GM18498 (cell line): Measurements from ENCODE around the gene CENPU.
"Not testable (repeated sequence)": the region's sequence is repeated elsewhere in the genome, so short reads cannot be mapped to it uniquely, and the experiment has no call there.

Experiments
- ATAC-seq: cut with Tn5 transposase; IDR thresholded peaks from one replicate; pipeline ENCODE4 v1.9.1; 2021; ENCODE audit warnings: mild to moderate bottlenecking, moderate library complexity; ENCODE audit not compliant: unreplicated experiment

Gene CENPU

DNA sequence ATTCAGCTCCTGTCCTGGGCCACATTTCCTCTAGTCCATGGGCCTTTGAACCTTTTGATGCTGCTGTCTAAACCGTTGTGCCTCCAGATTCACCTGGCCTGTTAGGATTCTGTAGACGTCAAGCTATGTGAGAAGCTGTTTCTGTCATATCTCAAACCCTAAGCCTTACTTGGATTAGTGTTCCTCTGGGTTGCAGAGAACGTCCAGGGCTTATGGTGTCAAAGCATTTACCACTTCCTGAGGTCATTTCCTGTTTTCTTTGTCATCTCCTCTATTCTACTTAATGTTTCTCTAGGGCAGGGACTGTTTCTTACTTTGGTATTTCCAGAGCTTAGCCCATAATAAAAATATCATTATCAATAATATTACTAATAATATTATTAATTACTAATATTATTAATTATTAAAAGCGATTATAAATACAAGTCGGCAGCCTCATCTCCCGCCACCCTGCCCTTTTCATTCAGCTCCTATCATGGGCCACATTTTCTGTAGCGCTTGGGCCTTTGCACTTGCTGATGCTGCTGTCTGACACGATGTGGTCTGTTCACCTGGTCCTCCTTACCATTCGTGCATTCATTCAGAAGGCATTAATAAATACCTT, 65.3 kb downstream of the CENPU start:
- ATAC-seq: no peak

DNA sequence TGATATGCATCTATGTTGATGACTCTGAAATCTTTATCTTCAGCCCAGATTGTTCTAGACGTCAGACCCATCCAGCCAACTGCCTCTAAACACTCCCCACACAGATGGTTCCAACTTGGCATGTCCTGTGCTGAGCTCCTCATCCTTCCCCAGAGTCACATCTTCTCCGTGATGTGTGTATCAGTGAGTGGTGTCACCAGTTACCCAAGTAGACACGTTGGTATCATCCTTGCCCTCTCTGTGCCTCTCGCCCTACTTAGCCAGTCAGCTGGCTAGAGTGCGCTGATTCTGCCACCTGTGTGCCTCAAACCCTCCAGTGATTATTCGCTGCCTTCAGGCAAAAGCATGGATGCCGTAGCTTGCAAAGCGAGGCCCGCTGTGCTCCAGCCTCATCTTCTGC, 65.8 kb downstream of the CENPU start:
- ATAC-seq: no peak

DNA sequence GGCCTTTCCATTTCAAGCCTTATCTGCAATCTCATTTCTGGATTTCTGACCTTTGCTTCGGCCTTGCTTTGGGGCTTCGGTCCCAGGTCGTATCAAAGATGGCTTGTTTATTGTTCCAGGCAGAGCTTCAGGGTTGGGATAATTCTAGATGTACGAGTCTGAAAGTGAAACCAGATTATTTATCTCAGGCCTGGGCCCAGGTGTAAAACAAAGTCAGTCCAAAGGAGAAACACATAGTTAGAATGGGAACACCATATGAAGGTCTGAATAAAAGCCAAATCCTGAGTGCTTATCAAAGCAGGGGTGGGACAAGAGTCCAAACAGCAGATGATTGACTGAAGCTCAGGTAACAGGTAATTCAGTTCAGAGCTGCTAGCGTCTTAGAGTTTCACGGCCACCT, 67.2 kb downstream of the CENPU start:
- ATAC-seq: no peak

DNA sequence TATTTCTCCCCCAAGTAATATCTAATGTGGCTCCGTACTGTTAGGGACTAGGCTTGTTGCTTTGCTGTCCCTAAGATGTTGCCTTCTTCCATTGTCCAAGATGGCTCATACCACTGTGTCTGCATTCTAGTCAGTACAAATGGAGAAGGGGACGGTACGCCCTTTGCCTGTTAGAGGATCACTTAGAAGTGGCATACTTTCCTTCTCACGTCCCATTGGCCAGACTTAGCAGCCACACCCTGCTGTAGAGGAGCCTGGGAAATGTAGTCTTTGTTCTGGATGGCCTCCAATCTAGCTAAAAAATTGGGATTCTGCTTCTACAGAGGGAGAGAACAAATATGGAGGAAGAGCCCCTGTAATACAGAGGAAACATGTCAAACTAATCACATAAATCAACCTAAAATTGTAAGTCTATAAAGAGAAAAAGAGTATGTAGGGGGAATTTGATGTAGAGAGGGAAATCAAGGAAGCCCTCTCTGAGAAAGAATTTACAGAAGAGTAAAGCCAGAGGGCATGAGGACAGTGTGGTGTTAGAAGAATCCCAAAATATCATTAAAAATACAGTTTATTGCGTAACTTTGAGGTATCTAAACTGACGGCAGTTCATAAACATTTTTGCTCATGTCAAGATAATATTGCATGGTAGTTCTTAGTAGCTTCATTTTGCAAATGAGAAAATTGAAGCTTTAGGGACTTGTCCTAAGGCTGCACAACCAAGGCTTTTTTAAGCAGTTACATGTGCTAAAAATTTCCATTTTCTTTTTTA, 69.3 kb downstream of the CENPU start:
- ATAC-seq: no peak

DNA sequence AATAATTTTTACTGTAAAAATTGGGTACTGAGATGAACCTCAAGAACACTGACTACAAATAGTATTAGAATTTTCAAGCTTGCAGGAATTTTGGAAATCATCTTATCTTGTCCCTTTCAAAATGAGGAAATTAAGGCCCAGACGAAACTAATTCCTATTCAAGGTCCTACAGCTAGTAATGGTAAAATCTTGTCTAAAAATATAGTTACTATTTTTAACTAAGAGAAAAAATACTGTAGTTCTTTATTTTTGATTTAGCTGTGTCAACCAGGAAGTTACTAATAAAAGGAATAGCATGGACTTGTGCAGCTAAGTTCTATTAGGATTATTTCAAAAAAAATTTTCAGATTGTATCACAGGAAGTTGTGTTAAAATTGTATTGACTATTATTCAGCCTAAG, 71.7 kb downstream of the CENPU start:
- ATAC-seq: no peak

DNA sequence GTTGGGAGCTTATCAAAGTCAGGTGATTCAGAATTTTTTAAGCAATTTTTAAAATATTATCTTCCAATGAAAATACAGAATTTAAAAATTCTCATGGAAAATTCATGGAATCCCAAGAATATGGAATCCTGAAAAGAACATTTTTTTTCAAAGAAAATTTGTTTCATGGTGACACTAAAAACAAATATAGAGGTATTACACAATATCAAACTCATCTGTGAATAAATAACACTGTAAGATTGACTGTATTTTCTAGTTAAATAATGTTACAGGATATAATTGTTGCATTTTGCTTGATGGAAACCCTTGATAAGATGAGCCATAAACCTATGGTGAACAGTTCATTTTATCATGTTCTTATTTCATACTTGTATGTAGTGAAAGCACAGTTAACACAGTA, 72.9 kb downstream of the CENPU start:
- ATAC-seq: no peak

DNA sequence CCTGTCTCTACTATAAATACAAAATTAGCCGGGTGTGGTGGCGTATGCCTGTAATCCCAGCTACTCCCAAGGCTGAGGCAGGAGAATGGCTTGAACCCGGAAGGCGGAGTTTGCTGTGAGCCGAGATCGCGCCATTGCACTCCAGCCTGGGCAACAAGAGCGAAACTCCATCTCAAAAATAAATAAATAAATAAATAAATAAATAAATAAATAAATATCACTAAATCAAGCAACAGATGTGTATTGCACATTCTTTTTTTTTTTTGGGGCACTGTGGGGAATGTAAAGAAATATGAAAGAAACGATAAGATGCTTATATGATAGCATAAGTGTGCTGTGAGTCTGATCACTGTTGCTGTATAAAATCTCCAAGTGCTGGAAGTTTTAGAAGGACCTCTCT, 76.1 kb downstream of the CENPU start:
- not testable (repeated sequence) for ATAC-seq

DNA sequence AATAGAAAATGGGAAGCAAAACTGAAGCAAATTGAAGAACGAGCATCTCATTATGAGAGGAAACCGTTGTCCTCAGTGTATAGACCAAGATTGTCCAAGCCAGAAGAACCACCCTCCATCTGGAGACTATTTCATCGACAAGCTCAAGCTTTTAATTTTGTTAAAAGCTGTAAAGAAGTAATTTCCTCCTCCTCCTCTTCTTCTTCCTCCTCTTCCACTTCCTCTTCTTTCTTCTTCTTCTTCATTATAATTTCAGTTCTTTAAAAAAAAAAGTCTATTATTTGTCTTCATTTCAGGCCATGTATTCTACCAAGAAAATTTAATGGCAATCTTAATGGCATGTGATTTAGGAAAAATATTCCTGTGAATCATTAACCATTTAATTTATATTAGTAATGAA, 76.8 kb downstream of the CENPU start:
- no peak for ATAC-seq

DNA sequence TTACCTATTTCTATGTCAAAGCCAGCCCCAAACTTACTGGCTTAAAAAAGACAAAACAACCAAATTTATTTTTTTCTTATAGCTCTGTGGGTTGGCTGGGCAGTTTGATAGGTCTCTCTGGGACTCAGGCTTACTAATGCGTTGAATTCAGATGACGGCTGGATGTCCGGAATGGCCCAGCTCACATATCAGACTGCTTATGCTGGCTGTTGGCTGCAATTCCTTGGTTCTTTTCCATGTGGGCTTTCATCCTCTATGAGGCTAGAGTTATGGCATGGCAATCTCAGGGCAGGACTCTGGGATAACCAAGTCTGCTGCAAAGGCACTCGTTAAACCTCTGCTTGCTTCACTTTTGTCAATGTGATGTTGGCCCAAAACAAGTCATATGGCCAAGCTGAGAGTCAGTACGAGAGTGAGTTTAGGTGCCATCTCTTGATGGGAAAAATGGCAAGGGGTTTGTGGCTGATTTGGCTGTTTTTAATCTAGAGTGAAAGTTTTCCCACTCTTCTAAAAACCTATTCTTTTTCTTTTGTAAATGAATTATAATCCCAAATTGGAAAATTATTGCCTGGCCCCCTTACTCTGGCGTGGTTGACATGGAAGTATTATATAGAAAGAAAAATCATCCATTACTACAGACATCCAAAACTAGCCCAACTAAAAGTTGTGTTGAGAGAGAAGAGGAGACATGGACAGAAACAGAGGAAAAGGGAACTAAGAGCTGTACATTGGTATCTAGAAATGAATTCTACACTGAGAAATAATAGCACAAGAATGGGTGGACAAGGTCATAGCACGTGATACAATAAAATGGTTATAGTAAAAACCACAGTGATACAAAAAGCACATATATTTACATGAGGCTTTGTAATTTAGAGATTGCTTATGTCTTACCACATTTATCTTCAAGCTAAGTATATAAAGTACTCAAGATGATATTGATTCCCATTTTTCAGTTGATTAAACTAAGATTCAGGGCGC, 77.7 kb downstream of the CENPU start:
- ATAC-seq: no peak

DNA sequence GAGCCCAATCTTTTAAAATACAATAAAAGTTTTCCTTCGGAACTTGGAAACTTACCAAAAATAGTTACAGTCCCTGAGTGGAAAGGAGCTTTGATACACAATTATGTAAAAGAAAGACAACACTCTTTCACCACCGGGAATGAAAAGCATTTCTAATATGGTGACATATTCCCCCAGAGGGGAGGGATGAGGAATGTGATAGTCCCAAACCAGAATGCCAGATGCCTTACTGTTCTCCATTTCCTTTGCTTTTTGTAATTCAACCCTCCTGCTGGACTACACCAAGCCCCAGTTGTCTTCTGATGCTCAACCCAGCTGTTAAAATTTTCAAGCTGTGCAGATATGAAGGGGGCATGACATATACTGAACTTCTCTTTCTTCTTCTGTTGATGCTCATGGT, 80.2 kb downstream of the CENPU start:
- ATAC-seq: no peak

DNA sequence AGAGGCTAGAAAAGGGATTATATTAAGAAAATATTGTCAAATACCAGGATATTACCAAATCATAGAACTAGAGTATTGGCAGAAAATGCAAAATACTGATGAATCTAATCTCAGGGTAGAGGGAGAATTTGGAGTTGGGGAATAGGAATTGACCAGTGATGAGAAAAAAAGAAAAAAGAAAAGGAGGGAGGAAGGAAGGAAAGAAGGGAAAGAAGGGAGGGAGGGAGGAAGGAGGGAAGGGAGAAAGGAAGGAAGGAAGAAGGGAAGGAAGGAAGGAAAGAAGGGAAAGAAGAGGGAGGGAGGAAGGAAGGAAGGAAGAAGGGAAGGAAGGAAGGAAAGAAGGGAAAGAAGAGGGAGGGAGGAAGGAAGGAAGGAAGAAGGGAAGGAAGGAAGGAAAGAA, 81.2 kb downstream of the CENPU start:
- not testable (repeated sequence) for ATAC-seq

DNA sequence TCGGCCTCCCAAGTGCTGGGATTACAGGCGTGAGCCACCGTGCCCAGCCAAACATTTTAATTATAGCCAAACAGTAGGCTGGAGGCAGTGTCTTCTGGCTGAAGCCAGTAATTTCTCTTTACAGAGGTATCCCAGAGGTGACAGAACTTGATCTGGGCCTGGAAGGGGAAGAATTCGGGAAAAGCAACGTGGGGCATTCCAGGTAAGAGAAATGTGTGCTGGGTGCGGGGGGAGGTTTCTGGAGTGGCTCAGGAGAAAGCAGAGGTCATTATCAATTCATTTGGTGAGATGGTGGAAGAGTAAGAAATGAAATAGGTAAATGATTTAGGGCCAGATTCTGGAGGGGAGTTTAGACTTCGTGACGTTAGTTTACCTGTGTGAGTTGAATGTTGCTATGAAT, 82.0 kb downstream of the CENPU start:
- no peak for ATAC-seq

DNA sequence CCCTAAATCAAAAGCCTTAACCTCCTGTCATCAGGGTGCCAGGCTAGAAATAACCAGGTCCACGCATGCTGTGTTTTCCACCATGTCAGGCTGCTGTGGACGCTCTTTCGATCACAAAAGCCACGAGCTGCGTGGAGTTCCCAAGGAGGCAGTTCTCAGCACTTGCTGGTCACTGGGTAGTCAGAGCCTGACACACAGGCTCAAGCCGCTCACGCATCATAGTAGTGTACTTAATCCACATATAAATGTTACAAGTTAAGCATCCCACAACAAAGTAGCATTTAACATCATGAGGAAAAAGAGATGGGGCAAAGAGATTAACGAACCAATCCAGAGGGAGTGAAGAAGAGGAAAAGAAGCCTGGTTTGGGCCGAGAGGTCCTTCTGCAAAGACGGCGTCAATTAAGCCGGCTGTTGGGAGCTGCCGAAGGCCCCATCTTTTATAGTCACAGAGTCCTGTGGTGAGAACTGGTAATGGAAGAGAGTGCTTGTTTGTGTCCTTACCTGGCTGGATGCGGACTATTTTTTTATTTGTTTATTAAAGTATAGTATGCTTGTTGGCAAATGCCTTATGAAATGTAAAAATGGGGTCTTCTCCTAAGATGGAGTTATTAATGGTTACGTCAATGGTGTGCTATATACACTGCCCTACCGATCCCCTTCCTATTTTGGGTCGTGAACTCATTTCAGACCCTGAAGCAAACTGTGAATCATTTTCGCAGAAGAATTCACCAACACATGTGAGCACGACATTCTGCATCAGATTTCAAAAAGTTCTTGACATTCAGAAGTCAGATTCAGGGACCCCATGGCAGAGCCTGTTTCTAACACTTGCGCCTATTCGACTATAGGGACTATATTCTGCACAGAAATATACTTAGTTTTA, 83.7 kb downstream of the CENPU start:
- peak; percentile 16 for ATAC-seq

DNA sequence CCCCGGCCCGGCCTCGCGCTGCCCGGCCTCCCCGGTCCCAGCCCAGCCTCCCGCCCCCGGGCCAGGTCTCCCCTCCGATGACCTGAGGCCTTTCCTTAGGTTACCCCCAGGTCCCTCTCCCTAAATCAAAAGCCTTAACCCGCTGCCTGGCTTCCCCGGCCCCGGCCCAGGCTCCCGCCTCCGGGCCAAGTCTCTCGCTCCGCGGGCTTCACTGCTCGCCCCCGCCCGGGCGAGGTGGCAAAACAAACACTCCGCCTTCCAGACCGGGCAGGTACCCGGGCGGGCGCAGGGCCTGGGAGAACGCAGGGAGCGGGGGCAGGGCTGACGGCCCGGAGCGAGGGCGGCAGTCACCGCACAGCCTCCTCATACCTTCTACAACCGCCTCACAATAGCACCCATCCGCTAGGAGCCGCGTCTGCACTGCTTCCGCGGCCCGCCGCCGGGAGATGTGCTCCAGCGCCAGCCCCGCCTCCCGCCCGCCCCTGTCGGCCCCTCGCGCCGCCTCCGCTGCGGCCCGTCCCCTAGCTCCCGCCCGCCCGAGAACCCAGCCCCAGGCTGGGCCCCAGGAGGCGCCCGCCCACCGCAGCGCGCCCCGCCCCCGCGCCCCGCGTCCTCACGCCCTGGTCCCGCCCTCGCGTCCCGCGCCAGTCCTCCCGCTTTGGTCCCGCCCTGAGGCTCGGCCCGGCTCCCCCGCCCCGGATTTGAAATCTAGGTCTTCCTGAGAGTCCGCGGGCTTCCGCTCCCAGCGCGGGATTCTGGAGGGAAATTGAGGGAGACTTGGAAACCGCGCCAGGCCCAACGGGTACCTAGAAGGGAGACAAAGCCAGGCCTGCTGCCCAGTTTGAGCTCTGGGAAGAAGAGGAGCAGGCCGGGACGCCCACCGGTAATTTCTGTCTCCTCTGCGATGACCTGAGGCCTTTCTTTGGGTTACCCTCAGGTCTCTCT, 84.6 kb downstream of the CENPU start, which contains the start of the genes CASP3 and PRIMPOL:
Gene CASP3 (minus strand): TSS at position 422 of the 945 bp plus-strand sequence. CDS start 10,994 bp downstream, outside the sequence.
Gene PRIMPOL (plus strand): TSS at position 713 of the 945 bp plus-strand sequence. CDS start 7,403 bp downstream, outside the sequence.
- peak; percentile 89 for ATAC-seq

DNA sequence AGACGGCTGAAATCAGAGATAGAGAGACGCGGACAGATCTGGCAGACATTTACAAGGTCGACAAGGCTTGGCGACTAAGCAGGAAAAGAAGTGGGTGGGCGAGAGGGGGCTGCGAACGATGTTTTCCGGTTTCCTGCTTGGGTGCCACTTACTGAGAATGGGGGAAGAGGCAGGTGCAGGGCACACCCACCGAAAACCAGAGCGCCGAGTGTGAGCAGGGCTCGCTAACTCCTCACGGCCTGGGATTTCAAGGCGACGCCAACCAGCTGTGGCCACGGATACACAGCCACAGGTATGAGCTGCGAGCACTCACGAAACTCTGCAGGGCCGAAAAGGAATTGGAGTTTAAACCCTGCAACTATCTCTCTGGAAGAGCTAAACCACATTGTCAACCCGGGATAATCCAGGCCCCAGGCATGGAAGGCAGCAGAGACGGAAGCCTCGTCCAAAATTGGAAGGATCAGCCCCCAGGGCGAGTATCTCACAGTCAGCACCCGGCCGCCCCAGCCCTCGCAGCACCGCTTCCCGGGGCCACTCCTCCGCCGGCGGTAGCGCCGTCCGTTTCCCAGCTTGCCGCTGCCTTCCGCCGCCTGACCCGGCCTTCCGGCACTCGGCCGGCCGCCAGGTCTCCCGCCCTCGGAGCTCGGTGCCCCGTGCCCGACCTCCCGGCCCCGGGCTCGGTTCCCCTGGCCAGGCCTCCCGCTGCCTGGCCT, 85.4 kb downstream of the CENPU start:
- ATAC-seq: peak; percentile 34

DNA sequence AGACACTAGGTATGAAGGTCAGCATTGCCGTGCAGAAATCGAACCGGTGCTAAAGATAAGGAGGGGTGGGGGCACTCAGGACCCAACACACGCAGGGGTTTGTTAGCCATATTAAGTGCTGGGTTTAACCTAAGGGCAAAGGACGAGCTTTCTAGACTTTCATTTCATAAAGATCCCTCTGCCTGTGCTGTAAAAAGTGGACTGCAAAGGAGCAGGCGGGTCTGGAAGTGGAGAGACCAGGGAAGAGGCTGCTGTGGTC, 85.9 kb downstream of the CENPU start:
- no peak for ATAC-seq

DNA sequence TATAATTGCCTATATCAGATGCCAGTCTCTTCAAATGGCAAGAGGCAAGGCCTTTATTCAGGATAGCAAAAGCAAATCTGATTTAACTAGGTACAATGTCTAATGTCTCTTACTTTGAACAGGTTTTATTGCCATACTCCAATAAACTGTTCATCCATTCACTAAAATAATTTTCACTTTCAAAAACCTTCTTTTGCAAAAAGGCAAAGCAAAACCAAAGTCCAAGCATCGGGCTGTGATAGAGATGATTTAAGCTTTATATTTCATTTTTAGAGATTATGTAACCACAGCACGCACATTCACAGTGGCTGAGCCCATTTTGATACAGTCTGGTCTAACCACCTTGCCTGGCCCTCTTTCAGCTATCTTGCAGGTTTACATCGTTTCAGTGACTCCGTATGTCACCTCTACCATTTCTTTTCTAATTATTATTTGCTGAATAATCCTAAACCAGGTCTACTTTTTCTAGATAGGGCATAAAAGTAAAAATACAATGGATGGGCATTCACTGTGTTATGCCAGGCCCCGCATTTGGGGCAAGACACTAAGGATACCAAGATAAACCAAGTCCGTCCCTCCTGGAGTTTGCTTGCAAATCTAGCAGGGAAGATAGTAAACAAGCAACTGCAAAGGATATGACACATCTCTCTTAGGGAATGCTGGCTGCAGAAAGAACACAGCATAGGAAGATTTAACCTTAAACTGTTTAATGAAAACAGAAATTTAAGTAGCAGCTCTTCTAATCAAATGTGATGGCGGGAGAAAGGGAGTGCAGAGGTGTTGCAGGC, 86.4 kb downstream of the CENPU start:
- no peak for ATAC-seq
